PC-3 (cell line): Measurements from ENCODE around the gene HHAT. TPM values are rescaled to one million over a fixed set of nuclear protein-coding genes. Genes with fewer than 3 reads are reported as not detected.

Experiments used
- ATAC-seq: fragments of 200-7000 bp; cut with Tn5 transposase; 2 replicates; pipeline ENCODE4 v1.9.1; 2020; ENCODE audit warnings: mild to moderate bottlenecking, moderate library complexity
- BruUV-seq: library from RNA; stranded (reverse); fragments of 400-500 nt; replicated peaks from 2 replicates; lab custom pipeline; 2021; lab: Mats Ljungman, UMichigan
- CTCF ChIA-PET: fragments of 300-600 bp; sonication (Branson Sonifier 250); formaldehyde crosslinking; loops from one replicate; lab custom pipeline; 2022; ENCODE audit warnings: antibody characterized with exemption; lab: Charles Lee
- POLR2A ChIA-PET: fragments of 300-600 bp; sonication (Branson Sonifier 250); formaldehyde crosslinking; loops from one replicate; lab custom pipeline; 2022; ENCODE audit warnings: antibody characterized with exemption; ENCODE audit not compliant: unreplicated experiment; lab: Charles Lee
- DNase-seq: peaks from one replicate; pipeline ENCODE4 v3.0.0-alpha.2; 2015
- H2AFZ ChIP-seq: fragments of 300-600 bp; sonication (generic); 2 replicates; pipeline ENCODE4 v1.6.0; 2016; ENCODE audit warnings: antibody characterized with exemption, low read length
- H3F3A ChIP-seq: fragments of 300-600 bp; sonication (generic); one replicate; pipeline ENCODE4 v1.6.0; 2017; ENCODE audit warnings: antibody characterized with exemption, low read length, control low read depth, mild to moderate bottlenecking; ENCODE audit not compliant: unreplicated experiment
- H3K27ac ChIP-seq: fragments of 300-600 bp; sonication (generic); 2 replicates; pipeline ENCODE4 v1.5.1; 2016; ENCODE audit warnings: mild to moderate bottlenecking, low read length
- H3K27me3 ChIP-seq: fragments of 300-600 bp; sonication (generic); 2 replicates; pipeline ENCODE4 v1.6.1; 2016; ENCODE audit warnings: low read length, mixed read lengths
- H3K36me3 ChIP-seq: fragments of 300-600 bp; sonication (generic); 2 replicates; pipeline ENCODE4 v1.6.1; 2016; ENCODE audit warnings: low read depth, mixed run types, low read length, mixed read lengths
- H3K4me1 ChIP-seq: fragments of 300-600 bp; sonication (generic); 2 replicates; pipeline ENCODE4 v1.5.1; 2016; ENCODE audit warnings: low read length; ENCODE audit not compliant: insufficient read depth
- H3K4me2 ChIP-seq: fragments of 300-600 bp; sonication (generic); 2 replicates; pipeline ENCODE4 v1.6.0; 2016; ENCODE audit warnings: low read length
- H3K4me3 ChIP-seq: fragments of 300-600 bp; sonication (generic); 2 replicates; pipeline ENCODE4 v1.5.1; 2016; ENCODE audit warnings: mild to moderate bottlenecking, low read length, mixed read lengths
- H3K79me2 ChIP-seq: fragments of 300-600 bp; sonication (generic); 2 replicates; pipeline ENCODE4 v1.6.1; 2017; ENCODE audit warnings: low read length, mixed read lengths
- H3K9ac ChIP-seq: fragments of 300-600 bp; sonication (generic); 2 replicates; pipeline ENCODE4 v1.6.0; 2016; ENCODE audit warnings: mild to moderate bottlenecking, low read length
- H3K9me2 ChIP-seq: fragments of 300-600 bp; sonication (generic); replicated peaks from 2 replicates; pipeline ENCODE4 v1.6.1; 2016; ENCODE audit warnings: mixed run types, low read length, mixed read lengths
- H3K9me3 ChIP-seq: fragments of 300-600 bp; sonication (generic); 2 replicates; pipeline ENCODE4 v1.6.1; 2016; ENCODE audit warnings: low read length, mixed read lengths
- H4K20me1 ChIP-seq: fragments of 300-600 bp; sonication (generic); 2 replicates; pipeline ENCODE4 v1.6.1; 2016; ENCODE audit warnings: low read length, mixed read lengths
- EZH2 ChIP-seq: fragments of 300-600 bp; sonication (generic); IDR thresholded peaks from one replicate; pipeline ENCODE4 v1.6.1; 2017; ENCODE audit warnings: antibody characterized with exemption, mild to moderate bottlenecking, low read length; ENCODE audit not compliant: unreplicated experiment
- EZH2phosphoT487 ChIP-seq: fragments of 300-600 bp; sonication (generic); IDR thresholded peaks from 2 replicates; pipeline ENCODE4 v1.6.1; 2018; ENCODE audit warnings: mild to moderate bottlenecking, antibody characterized with exemption, low read length, borderline replicate concordance
- intact Hi-C: fragments of 100-400 bp; cut with micrococcal nuclease; formaldehyde crosslinking; loops from 2 replicates; pipeline ENCODE4 v1.9.0; 2023
- total RNA-seq: library from RNA; depleted of rRNA; stranded (reverse); fragments of >200 nt; gene quantifications from 2 replicates; pipeline ENCODE4 v1.2.3, GENCODE V29; 2014
- TF ChIP-seq, protein P1 (sequence below): fragments of 300-600 bp; sonication (generic); conservative IDR thresholded peaks from 2 replicates; pipeline ENCODE4 v1.5.1; 2017; ENCODE audit warnings: antibody characterized with exemption, low read depth, mild to moderate bottlenecking, low read length

HHAT gene
- total RNA-seq, 1 experiment from 2014 or later: 3.4 TPM

DNA sequence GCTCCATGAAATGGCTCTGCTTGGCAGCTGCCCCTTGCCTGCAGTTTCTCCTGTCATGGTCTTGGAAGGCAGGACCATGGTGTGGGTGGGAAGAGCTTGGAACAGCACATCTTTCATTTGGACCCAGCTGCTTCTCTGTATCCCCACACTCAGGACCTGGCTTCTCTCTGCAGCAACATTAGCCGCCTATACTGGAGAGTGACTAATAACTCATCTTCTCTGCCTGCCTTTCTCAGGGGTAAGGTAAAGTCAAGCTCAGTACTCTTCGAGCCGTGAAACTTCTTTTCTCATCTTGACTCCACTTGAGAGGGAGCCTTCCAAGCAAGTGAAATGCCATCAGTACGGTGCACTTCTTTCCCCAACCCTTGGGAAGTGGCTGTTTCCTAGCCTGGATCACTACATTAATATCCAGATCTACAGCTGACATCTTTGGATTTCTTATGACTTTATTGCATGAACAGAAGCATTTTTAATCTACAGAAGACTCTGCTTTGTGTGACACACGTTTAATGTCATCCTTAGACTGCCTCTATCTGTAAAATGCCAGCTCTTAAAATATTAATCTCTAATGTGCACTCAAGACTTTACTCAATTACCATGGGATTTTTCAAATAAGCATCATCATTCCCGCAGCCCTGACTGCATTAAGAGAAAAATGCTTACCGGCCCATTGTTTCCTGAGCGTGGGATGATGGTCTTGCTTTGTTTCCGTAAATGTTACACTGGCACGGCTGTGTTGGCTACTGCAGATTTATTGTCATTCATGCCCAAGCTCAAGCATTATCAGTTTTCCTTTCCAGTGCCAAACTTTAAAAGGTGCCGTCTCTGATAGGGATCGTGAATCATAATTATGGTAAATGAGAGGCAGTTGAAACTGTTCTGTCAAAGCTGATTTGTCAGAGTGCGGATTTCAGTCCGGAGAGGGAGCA is 242.9 kb downstream of the HHAT start:
- ChIA-PET CTCF (no interaction called here), POLR2A (no interaction called here)
- no TSS peak for BruUV-seq
- Histone ChIP-seq H3K9me2 (0 out of 2 replicates have a peak, but pooled peaks cover 3% of the 10 kb centered on the region), H3K27me3 (peaks cover 21% of the 10 kb centered on the region; the same call in 1 of the 2 replicates), H3K9me3 (no peaks in the 10 kb centered on the region), H3K4me2 (no peak overlapping the region), H3K4me3 (no peak overlapping the region), H3K79me2 (no peaks in the 10 kb centered on the region), H3F3A (no peaks in the 10 kb centered on the region), H3K9ac (no peak overlapping the region), H3K36me3 (no peaks in the 10 kb centered on the region), H3K4me1 (no peaks in the 10 kb centered on the region), H3K27ac (no peak overlapping the region), H4K20me1 (no peaks in the 10 kb centered on the region), H2AFZ (no peak overlapping the region)
- no peak for DNase-seq
- TF ChIP-seq EZH2phosphoT487: no peak
- TF ChIP-seq, protein P1, sequence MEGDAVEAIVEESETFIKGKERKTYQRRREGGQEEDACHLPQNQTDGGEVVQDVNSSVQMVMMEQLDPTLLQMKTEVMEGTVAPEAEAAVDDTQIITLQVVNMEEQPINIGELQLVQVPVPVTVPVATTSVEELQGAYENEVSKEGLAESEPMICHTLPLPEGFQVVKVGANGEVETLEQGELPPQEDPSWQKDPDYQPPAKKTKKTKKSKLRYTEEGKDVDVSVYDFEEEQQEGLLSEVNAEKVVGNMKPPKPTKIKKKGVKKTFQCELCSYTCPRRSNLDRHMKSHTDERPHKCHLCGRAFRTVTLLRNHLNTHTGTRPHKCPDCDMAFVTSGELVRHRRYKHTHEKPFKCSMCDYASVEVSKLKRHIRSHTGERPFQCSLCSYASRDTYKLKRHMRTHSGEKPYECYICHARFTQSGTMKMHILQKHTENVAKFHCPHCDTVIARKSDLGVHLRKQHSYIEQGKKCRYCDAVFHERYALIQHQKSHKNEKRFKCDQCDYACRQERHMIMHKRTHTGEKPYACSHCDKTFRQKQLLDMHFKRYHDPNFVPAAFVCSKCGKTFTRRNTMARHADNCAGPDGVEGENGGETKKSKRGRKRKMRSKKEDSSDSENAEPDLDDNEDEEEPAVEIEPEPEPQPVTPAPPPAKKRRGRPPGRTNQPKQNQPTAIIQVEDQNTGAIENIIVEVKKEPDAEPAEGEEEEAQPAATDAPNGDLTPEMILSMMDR: no peak
- no peak for TF ChIP-seq EZH2
- ATAC-seq: no peak
- intact Hi-C loops: no loop called here

DNA sequence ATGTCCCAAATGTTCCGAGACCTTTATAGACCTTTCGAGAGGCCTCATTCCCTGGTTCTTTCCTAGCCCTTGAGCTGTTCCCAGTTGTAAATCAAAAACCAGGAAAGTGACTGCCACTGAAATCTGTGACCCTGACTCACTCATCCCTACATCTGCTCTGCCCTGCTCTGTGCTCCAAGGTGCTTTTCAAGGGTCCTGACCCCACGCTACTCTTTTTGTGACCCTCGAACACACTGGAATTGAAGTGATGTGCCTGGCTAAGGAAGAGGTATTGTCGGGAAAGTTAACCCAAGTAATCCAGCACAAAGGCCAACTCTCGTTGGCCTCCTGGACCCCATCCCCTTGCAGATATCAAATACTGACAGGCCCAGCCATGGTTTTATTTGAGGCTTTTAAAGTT is 244.4 kb downstream of the HHAT start:
- intact Hi-C loops: no loop called here
- H3K4me1 ChIP-seq: no peaks in the 10 kb centered on the region
- no peaks in the 10 kb centered on the region for H3K36me3 ChIP-seq
- no peak overlapping the region for H3K27ac ChIP-seq
- H3K79me2 ChIP-seq: no peaks in the 10 kb centered on the region
- no peaks in the 10 kb centered on the region for H3K9me3 ChIP-seq
- ChIA-PET POLR2A (no interaction called here), CTCF (no interaction called here)
- TF ChIP-seq EZH2phosphoT487 (no peak), EZH2 (no peak)
- TF ChIP-seq, protein P1: no peak
- H3K4me2 ChIP-seq: no peak overlapping the region
- H3K9ac ChIP-seq: no peak overlapping the region
- no peak for DNase-seq
- no peak overlapping the region for H2AFZ ChIP-seq
- no peak for ATAC-seq
- H3F3A ChIP-seq: no peaks in the 10 kb centered on the region
- H4K20me1 ChIP-seq: no peaks in the 10 kb centered on the region
- no peak overlapping the region for H3K4me3 ChIP-seq
- BruUV-seq: no TSS peak
- H3K27me3 ChIP-seq: peaks cover 21% of the 10 kb centered on the region; the same call in 1 of the 2 replicates
- H3K9me2 ChIP-seq: 0 out of 2 replicates have a peak, but pooled peaks cover 2% of the 10 kb centered on the region
